Measurements from ENCODE around the gene KCNAB1. TPM values are rescaled to one million over a fixed set of nuclear protein-coding genes. Genes with fewer than 3 reads are reported as not detected.

The KCNAB1 gene
- total and polyA plus RNA-seq, 2 experiments from 2014 or later = 0.06 to 0.70 TPM

GRCh38 chr3:156298938-156299337, 178.6 kb downstream of the KCNAB1 start:
- no peaks in the 10 kb centered on the region for H3K36me3 ChIP-seq
- H3K4me1 ChIP-seq (ENCODE audit: low read depth) = no peaks in the 10 kb centered on the region
- peaks cover 7% of the 10 kb centered on the region for H3K27me3 ChIP-seq
- no peaks in the 10 kb centered on the region for H3K9me3 ChIP-seq (ENCODE audit: low read depth)
- TF ChIP-seq CTCF (IDR thresholded peaks at IDR 0.05; ENCODE audit: low read depth, low read length) = no peak
- no peak overlapping the region for H3K4me3 ChIP-seq
- no peak overlapping the region for H3K27ac ChIP-seq
- DNase-seq (ENCODE audit: low read depth in 1 of 2, low spot score in 1 of 2) = no peak

GRCh38 chr3:156299569-156299968, 179.2 kb downstream of the KCNAB1 start:
- peaks cover 1% of the 10 kb centered on the region for H3K27me3 ChIP-seq
- no peak overlapping the region for H3K27ac ChIP-seq
- no peak for TF ChIP-seq CTCF (IDR thresholded peaks at IDR 0.05; ENCODE audit: low read depth, low read length)
- no peaks in the 10 kb centered on the region for H3K36me3 ChIP-seq
- no peaks in the 10 kb centered on the region for H3K4me1 ChIP-seq (ENCODE audit: low read depth)
- H3K9me3 ChIP-seq (ENCODE audit: low read depth) = no peaks in the 10 kb centered on the region
- no peak overlapping the region for H3K4me3 ChIP-seq
- DNase-seq (ENCODE audit: low read depth in 1 of 2, low spot score in 1 of 2) = no peak

GRCh38 chr3:156300371-156300770, 180.0 kb downstream of the KCNAB1 start:
- no peaks in the 10 kb centered on the region for H3K4me1 ChIP-seq (ENCODE audit: low read depth)
- H3K9me3 ChIP-seq (ENCODE audit: low read depth) = no peaks in the 10 kb centered on the region
- H3K27ac ChIP-seq = no peak overlapping the region
- no peak for TF ChIP-seq CTCF (IDR thresholded peaks at IDR 0.05; ENCODE audit: low read depth, low read length)
- H3K27me3 ChIP-seq = no peaks in the 10 kb centered on the region
- no peak for DNase-seq (ENCODE audit: low read depth in 1 of 2, low spot score in 1 of 2)
- H3K4me3 ChIP-seq = no peak overlapping the region
- no peaks in the 10 kb centered on the region for H3K36me3 ChIP-seq

GRCh38 chr3:156300929-156301840, 180.8 kb downstream of the KCNAB1 start:
- Histone ChIP-seq H3K27ac (no peak overlapping the region), H3K4me3 (no peak overlapping the region), H3K27me3 (no peaks in the 10 kb centered on the region), H3K4me1 (ENCODE audit: low read depth) (no peaks in the 10 kb centered on the region), H3K36me3 (no peaks in the 10 kb centered on the region), H3K9me3 (ENCODE audit: low read depth) (no peaks in the 10 kb centered on the region)
- no peak for TF ChIP-seq CTCF (IDR thresholded peaks at IDR 0.05; ENCODE audit: low read depth, low read length)
- DNase-seq (ENCODE audit: low read depth in 1 of 2, low spot score in 1 of 2) = peak in 1 of 2 donors; percentile 21

GRCh38 chr3:156303001-156303707, 182.8 kb downstream of the KCNAB1 start:
- no peak for DNase-seq (ENCODE audit: low read depth in 1 of 2, low spot score in 1 of 2)
- Histone ChIP-seq H3K27ac (no peak overlapping the region), H3K27me3 (no peaks in the 10 kb centered on the region), H3K4me3 (no peak overlapping the region), H3K9me3 (ENCODE audit: low read depth) (no peaks in the 10 kb centered on the region), H3K36me3 (no peaks in the 10 kb centered on the region), H3K4me1 (ENCODE audit: low read depth) (no peaks in the 10 kb centered on the region)
- no peak for TF ChIP-seq CTCF (IDR thresholded peaks at IDR 0.05; ENCODE audit: low read depth, low read length)
